GM10248 (cell line): ENCODE data around the gene ATP1A4.

Experiments used
- CTCF ChIA-PET: fragments of 300-600 bp; sonication (Branson Sonifier 250); formaldehyde crosslinking; extraction: SDS; loops from one replicate; lab custom pipeline; 2021; ENCODE audit warnings: antibody characterized with exemption; lab: Yijun Ruan, JAX
- POLR2A ChIA-PET: fragments of 350-650 bp; sonication (Branson Sonifier 250); formaldehyde crosslinking; extraction: SDS; loops from one replicate; lab custom pipeline; 2020; ENCODE audit warnings: antibody characterized with exemption; lab: Yijun Ruan, JAX
- DNase-seq: peaks from one replicate; pipeline ENCODE4 v3.0.0; 2012; ENCODE audit errors: extremely low spot score
- TF ChIP-seq, protein P1 (sequence below): IDR thresholded peaks from 2 replicates; pipeline ENCODE4 v1.5.1; 2012; ENCODE audit warnings: mild to moderate bottlenecking, low read depth; ENCODE audit errors: extremely low read depth, missing control alignments, control extremely low read depth

The ATP1A4 gene

GRCh38 chr1:160130486-160130885, 20.9 kb upstream of the ATP1A4 start:
- TF ChIP-seq, protein P1, sequence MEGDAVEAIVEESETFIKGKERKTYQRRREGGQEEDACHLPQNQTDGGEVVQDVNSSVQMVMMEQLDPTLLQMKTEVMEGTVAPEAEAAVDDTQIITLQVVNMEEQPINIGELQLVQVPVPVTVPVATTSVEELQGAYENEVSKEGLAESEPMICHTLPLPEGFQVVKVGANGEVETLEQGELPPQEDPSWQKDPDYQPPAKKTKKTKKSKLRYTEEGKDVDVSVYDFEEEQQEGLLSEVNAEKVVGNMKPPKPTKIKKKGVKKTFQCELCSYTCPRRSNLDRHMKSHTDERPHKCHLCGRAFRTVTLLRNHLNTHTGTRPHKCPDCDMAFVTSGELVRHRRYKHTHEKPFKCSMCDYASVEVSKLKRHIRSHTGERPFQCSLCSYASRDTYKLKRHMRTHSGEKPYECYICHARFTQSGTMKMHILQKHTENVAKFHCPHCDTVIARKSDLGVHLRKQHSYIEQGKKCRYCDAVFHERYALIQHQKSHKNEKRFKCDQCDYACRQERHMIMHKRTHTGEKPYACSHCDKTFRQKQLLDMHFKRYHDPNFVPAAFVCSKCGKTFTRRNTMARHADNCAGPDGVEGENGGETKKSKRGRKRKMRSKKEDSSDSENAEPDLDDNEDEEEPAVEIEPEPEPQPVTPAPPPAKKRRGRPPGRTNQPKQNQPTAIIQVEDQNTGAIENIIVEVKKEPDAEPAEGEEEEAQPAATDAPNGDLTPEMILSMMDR = no peak
- ChIA-PET CTCF (interaction anchor here (1.2 to 2.0 kb wide), 3 partner anchors 14 to 63 kb away, joined by 3 to 5 read pairs (median 5); no protein-coding TSS in a partner anchor), POLR2A (no interaction called here)
- DNase-seq = no peak

DNA sequence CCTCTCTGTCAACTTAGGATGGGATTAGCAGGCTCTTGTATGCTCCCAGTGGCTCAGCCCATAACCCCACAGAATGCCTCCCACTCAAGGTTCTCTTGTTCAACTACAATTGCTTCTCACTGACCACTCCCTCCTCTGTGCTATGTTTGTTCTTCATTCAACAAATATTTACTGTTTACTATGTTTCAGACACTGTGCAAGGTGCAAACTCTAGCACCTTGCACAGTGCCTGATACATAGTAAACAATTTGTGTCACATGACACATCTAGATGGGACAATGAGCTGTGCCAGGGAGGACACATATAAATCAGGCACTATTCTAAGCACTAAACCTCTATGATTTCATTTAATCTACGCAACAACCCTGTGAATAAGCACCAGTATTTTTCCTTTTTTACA, 20.5 kb upstream of the ATP1A4 start:
- ChIA-PET POLR2A (no interaction called here), CTCF (interaction anchor here (1.2 to 2.0 kb wide), 2 partner anchors 53 to 62 kb away, joined by 5 read pairs; no protein-coding TSS in a partner anchor)
- no peak for DNase-seq
- TF ChIP-seq, protein P1 = no peak

GRCh38 chr1:160131803-160132565, 19.4 kb upstream of the ATP1A4 start:
- ChIA-PET POLR2A (no interaction called here), CTCF (interaction anchor here (0.8 kb wide), 1 partner anchor 30 kb away, joined by 4 read pairs; no protein-coding TSS in a partner anchor)
- DNase-seq = no peak
- TF ChIP-seq, protein P1 = no peak

DNA sequence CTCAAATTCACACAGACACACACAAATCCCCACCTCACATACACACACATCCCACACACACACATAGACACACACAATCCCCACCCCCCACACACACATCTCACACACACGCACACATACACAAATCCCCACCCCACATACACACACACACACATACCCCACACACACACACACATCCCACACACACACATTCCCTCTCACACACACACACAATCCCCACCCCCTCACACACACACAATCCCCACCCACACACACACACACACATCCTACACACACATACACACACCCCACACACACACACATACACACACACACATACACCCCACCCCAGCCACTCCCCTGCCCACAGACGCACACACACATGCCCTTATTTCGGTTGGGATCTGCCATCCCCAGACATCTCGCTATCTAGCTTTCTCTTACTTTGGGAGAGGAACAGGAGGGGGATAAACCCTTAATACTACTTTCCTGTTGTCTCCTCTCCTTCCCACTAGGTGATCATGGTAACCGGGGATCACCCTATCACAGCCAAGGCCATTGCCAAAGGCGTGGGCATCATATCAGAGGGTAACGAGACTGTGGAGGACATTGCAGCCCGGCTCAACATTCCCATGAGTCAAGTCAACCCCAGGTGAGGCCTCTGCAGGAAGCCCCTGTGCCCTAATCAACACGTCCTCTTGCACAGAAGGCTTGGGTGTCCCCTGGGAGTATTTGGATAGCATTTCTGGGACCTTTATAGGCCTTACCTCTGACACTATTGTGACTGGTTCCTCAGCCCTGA, 17.2 kb upstream of the ATP1A4 start:
- ChIA-PET CTCF (no interaction called here), POLR2A (no interaction called here)
- TF ChIP-seq, protein P1 = no peak
- DNase-seq = no peak

- CTCF ChIA-PET = no interaction called here
- POLR2A ChIA-PET = no interaction called here
- no peak for DNase-seq
- TF ChIP-seq, protein P1 = no peak
These were observed 16.4 kb upstream of the ATP1A4 start for GRCh38 chr1:160134791-160135572.
